Globus pallidus (tissue), 1 donor: ENCODE data around the gene CAMKMT.

Source experiments
- DNase-seq: peaks from one replicate; pipeline ENCODE4 v3.0.0-alpha.2; 2015; ENCODE audit warnings: low spot score

The CAMKMT gene

DNA sequence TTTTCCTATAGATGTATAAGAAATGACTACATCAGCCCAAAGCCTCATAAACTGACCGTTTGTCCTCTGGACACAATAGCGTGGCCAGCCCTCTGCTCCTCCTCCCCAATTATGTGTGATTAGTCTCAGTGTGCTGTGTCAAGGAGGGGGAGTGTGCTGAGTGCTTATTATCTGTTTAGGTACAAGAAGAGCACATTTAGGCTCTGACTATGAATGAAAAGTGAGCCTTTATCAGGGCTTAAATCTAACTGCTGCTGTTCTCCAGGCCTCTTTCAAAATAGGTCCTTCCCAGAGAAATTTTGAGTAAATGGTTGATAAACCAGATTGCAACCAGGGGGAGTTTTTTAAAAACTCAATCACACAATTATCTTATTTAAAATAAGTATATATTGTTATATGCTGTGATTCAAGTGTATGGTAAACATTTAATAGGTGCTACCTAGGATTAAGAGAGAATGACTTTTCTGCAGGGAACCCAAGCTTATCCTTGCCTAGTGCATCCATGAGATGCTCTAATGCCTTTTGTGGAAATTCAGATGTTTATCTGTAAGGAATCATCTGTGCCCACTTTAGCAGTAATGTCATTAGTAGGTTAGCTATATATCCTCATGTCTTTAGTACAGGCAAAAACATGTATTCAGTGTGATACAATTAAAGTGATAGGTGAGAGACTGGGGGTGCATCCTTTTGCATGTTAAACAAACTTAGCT, 411.1 kb downstream of the CAMKMT start:
- no peak for DNase-seq

DNA sequence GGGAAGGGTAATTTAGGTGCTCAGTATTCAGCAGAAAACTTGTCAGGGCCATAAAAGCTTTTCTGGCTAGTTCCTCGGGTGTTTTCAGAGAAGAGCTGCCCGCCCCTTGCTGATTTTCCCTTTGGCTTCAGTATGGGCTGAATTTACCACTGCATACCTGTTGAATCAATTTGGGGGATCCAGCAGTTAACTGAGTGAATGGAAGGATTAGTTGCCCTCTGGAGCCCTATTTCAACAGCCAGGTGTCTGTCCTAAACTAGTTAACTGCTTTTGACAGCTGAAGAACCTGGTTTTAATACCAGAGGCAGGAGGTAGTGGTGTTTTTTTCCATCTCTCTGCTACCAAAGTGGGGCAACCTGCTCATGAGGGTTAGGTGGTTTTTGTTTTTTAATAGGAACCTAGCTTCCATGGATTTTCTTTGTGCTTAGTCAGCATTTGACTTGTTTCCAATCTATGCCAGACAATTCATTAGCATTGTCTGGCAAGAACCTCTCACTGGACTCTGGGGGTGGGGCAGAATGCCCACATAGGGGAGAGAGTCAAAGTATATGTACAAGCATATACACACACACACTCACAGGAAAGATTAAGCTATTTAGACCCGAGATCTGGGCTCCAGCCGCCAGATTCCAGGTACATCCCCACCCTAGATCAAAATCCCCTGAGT, 413.2 kb downstream of the CAMKMT start:
- no peak for DNase-seq

GRCh38 chr2:44777036-44777435, 415.3 kb downstream of the CAMKMT start:
- DNase-seq, result no peak

GRCh38 chr2:44777537-44777936, 415.8 kb downstream of the CAMKMT start:
- no peak for DNase-seq

DNA sequence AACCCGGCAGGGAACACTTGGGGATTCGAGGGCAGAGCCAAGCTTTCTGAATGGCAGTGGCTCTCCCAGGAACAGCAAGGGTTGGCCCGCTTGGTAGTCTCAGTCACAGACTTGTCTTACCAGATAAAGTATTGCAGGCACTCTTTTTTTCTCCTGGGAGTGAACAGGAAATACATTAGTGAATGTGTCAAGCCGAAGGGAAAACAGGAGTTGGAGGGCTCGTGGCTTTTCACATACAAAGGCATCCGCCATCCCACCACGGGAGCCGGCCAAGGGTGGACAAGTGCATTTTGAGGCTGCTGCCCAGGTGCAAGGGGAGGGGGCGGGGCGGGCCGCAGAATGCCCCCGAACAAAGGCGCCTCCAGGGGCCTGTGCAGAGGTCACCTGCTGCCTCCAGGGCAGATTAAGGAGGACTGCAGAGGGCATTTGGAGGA, 416.5 kb downstream of the CAMKMT start:
- DNase-seq, result no peak

DNA sequence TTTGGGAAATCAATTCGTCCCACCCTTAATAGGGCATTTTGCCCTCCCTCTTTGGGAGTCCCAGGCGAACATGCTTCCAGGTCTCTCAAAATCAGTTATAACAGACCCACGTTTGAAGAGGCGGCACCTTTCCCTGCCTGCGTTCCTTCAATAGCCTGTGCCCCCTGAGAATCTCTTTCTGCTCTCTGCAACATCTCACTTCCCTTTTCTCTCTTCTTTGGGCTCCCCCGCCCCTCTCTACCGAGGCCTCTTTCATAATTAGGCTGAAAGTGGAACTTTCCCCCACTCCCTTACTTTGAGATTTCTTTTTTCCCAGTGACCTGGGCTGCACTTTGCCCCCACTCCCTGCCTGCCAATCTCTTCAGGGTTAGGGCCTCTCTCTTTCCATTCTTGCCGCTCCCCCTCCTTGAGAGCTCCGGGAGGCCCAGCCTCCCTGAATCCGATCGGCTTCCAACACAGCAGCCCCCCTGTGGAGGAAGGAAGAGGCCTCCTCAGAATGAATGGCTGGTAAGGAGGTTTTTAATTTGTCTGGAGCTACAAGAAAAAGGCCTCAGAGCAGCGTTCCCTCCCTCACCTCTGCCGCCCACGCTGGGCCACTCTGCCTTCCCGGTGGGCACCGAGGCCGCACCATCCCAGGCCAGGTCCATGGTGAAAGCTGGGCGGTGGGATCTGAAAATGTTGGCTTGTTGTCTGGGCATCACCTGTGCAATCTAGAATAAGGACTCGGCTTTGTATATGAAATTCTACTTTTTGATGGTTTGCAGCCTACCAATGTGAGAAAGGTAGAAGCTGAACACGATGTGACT, 417.1 kb downstream of the CAMKMT start:
- no peak for DNase-seq

- no peak for DNase-seq
These were observed 418.0 kb downstream of the CAMKMT start for GRCh38 chr2:44779793-44780192.

- DNase-seq, result no peak
These were observed 418.7 kb downstream of the CAMKMT start for GRCh38 chr2:44780406-44780805.

GRCh38 chr2:44785433-44785832, 423.7 kb downstream of the CAMKMT start:
- no peak for DNase-seq

- no peak for DNase-seq
These were observed 424.5 kb downstream of the CAMKMT start for GRCh38 chr2:44786045-44786816.

DNA sequence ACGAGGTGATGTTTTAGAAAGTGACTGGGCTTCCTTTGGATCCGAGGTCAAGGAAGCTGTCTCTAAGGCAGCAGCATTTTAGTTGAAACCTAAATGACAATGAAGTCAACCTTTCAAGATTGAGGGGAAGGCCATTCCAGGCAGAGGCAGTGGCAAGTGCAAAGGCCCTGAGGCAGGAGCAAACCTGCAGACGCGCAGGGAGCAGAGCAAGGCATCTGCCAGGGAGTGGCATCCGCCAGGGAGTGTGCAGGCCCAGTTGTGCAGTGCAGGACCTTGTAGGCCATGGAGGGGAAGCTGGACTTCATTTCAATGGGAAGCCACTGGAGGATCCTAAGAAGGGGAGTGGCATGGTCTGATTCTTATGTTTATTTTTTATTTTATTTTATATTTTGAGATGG, 425.1 kb downstream of the CAMKMT start:
- DNase-seq, result no peak

- no peak for DNase-seq
These were observed 425.9 kb downstream of the CAMKMT start for GRCh38 chr2:44787663-44788062.

- DNase-seq, result no peak
These were observed 427.7 kb downstream of the CAMKMT start for GRCh38 chr2:44789446-44789845.

- DNase-seq, result no peak
These were observed 428.4 kb downstream of the CAMKMT start for GRCh38 chr2:44789971-44790721.

DNA sequence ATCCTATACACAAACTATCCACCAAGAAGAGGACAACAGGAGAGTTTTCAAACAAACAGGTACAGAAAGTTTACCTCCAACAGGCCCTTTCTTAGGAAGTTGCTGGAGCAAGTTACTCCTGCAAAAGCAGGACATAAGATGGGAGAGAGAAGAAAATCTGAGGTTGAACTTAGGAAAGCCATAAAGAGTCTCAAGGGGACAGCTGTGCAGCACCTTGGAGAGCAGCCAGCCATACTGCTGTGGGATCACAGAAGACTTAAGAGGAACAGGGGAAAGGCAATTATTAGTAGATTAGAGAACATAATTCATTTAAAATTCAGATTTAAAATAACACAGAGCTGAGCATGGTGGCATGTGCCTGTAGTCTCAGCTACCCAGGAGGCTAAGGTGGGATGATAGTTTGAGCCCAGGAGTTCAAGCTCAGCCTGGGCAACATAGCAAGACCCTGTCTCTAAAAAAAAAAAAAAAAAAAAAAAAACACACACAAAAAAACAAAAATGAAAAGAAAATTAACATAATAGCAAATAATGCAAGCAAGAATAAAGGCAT, 431.6 kb downstream of the CAMKMT start:
- DNase-seq, result no peak

- DNase-seq, result no peak
These were observed 435.0 kb downstream of the CAMKMT start for GRCh38 chr2:44796771-44797170.

DNA sequence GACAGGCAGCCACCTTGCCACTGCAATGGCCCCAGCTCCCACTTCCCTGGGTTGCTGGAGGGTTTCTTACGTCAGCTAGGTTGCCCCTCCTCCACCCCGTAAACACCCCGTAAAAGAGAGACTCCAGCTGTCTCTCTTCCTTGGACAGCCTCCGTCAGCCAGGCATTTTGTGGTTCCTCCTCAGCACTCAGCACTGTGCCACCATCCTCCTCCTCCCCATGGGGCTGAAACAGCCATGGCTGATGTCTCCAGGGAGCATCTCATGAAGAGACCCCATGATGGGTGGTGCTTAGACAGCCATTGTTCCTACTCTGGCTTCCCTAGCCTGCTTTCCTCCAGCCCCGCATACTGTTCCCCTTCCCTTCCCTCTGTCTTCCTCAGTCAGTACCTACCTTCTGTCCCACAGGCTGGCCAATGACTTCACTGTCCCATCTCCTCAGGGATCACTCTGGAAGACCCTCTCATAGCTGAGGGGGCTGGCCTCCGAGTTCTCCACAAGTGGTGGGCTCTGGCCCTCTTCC, 436.5 kb downstream of the CAMKMT start:
- no peak for DNase-seq

GRCh38 chr2:44799105-44799504, 437.4 kb downstream of the CAMKMT start:
- DNase-seq, result no peak

DNA sequence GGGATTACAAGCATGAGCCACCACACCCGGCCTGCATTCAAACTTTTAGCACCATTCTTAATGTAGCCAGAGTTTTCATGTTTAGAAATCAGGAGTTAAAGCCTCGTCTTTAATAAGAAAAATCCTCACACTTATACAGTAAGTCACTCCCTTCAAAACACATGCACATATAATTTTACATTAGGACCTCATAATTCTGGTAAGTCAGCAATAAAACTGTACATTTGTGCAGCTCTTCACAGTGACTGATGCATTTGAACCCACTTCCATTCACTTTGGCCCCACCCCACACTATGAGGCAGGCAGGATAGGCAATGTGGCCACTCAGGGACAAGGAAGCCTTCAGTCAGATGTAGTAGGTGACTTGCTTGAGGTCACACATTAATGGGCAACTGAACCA, 438.0 kb downstream of the CAMKMT start:
- no peak for DNase-seq

DNA sequence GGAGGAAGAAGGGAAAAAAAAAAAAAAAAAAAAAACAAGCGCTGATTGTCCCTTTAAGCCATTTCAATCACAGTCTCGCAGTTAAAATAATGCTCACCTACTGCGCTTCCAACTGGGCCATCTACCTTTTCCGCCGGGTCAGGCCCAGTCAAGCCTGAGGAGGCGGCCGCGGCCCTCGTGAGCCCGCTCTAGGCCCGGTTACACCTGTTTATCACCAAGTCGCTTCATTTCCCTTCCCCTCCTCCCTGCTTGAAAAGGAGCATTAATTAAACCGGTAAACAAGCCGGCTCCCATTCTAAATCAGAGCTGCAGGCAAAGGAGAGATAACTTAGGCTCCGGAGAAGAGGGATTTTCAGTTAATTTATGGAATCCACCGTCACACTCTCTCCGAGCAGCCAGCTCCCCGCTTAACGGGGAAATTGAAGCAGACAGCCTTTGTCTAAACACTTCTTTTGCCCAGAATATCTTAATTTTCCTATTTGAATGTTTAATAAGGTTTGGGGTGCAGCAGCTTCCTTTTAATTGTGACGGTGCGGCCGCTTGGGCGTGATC, 439.6 kb downstream of the CAMKMT start:
- no peak for DNase-seq
